HG03521 (cell line): ENCODE measurements around the gene CD83.

ENCODE experiments used
- ATAC-seq: cut with Tn5 transposase; IDR thresholded peaks from one replicate; pipeline ENCODE4 v1.9.1; 2021; ENCODE audit warnings: mild to moderate bottlenecking, moderate library complexity; ENCODE audit not compliant: unreplicated experiment

The CD83 gene

GRCh38 chr6:14091339-14091978, 26.1 kb upstream of the CD83 start:
- ATAC-seq = no peak

- ATAC-seq = no peak
These were observed 25.3 kb upstream of the CD83 start for GRCh38 chr6:14092316-14092715.

GRCh38 chr6:14092838-14093789, 24.5 kb upstream of the CD83 start:
- ATAC-seq = no peak

- ATAC-seq = no peak
These were observed 22.9 kb upstream of the CD83 start for GRCh38 chr6:14094721-14095120.

- peak; percentile 45 for ATAC-seq
These were observed 22.1 kb upstream of the CD83 start for GRCh38 chr6:14095437-14095836.

GRCh38 chr6:14100138-14100537, 17.4 kb upstream of the CD83 start:
- ATAC-seq = no peak

- no peak for ATAC-seq
These were observed 16.6 kb upstream of the CD83 start for GRCh38 chr6:14100966-14101365.

GRCh38 chr6:14102383-14102782, 15.2 kb upstream of the CD83 start:
- no peak for ATAC-seq

GRCh38 chr6:14105547-14105946, 12.0 kb upstream of the CD83 start:
- ATAC-seq = no peak

GRCh38 chr6:14107000-14107399, 10.6 kb upstream of the CD83 start:
- ATAC-seq = no peak

- ATAC-seq = no peak
These were observed 9.7 kb upstream of the CD83 start for GRCh38 chr6:14107711-14108494.

- ATAC-seq = peak; percentile 41
These were observed 8.8 kb upstream of the CD83 start for GRCh38 chr6:14108571-14109410.

- ATAC-seq = peak; percentile 6
These were observed 8.2 kb upstream of the CD83 start for GRCh38 chr6:14109411-14109826.

GRCh38 chr6:14110001-14110818, 7.4 kb upstream of the CD83 start:
- ATAC-seq = peak; percentile 35

- ATAC-seq = no peak
These were observed 3.6 kb upstream of the CD83 start for GRCh38 chr6:14113976-14114375.

- ATAC-seq = peak; percentile 1
These were observed 493 bp downstream of the CD83 start for GRCh38 chr6:14118091-14118439.

- ATAC-seq = no peak
These were observed 874 bp downstream of the CD83 start for GRCh38 chr6:14118446-14118845.

GRCh38 chr6:14119784-14120183, 2.2 kb downstream of the CD83 start:
- ATAC-seq = no peak

GRCh38 chr6:14120546-14120945, 3.0 kb downstream of the CD83 start:
- ATAC-seq = no peak

GRCh38 chr6:14121936-14122344, 4.4 kb downstream of the CD83 start:
- ATAC-seq = peak; percentile 43
